GM12892 (cell line): ENCODE measurements around the gene PANK2.

Source experiments
- POLR2A ChIP-seq: IDR thresholded peaks from 2 replicates; pipeline ENCODE4 v1.6.1; 2011; ENCODE audit warnings: low read depth, low read length, control low read depth
- TAF1 ChIP-seq: IDR thresholded peaks from 2 replicates; pipeline ENCODE4 v1.6.1; 2011; ENCODE audit warnings: low read depth, mild to moderate bottlenecking, control low read depth, low read length, borderline replicate concordance

DNA sequence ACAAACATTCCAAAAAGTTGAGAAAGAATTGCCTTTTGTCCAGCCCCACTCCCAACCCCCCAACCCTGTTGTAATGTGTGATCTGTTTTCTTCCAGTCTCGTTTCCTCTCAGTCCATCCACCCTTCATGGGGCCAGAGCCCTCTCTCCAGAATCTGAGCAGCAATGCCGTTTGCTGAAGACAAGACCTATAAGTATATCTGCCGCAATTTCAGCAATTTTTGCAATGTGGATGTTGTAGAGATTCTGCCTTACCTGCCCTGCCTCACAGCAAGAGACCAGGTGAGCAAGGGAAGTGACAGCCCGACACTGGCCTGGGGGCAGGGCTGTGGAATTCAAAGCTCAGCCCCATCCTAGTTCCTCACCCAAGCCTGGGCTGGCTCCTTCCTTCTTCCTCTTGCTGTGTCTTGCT lies 34.7 kb upstream of the PANK2 start:
- TF ChIP-seq TAF1 = no peak
- TF ChIP-seq POLR2A = no peak
